IPS DF 6.9 (cell line): Measurements from ENCODE around the gene IGFBP7.

Source experiments
- DNase-seq: peaks from one replicate; pipeline ENCODE4 v3.0.0-alpha.2; 2013; ENCODE audit warnings: low read depth, low spot score
- H3K27ac ChIP-seq: one replicate; pipeline ENCODE4 v1.5.1; 2013; ENCODE audit warnings: low read length, control low read depth
- H3K27me3 ChIP-seq: 2 replicates; pipeline ENCODE4 v1.6.1; 2013; ENCODE audit warnings: mild to moderate bottlenecking, low read length; ENCODE audit not compliant: control insufficient read depth, insufficient read depth
- H3K36me3 ChIP-seq: 2 replicates; pipeline ENCODE4 v1.6.1; 2013; ENCODE audit warnings: low read length; ENCODE audit not compliant: control insufficient read depth, insufficient read depth
- H3K4me1 ChIP-seq: 2 replicates; pipeline ENCODE4 v1.6.1; 2013; ENCODE audit warnings: low read length; ENCODE audit not compliant: control insufficient read depth, insufficient read depth
- H3K4me3 ChIP-seq: 2 replicates; pipeline ENCODE4 v1.5.1; 2013; ENCODE audit warnings: mild to moderate bottlenecking, low read length
- H3K9me3 ChIP-seq: 2 replicates; pipeline ENCODE4 v1.6.1; 2013; ENCODE audit warnings: low read length, inconsistent platforms; ENCODE audit not compliant: control insufficient read depth, insufficient read depth
- WGBS: extraction: QIAGEN DNeasy Blood & Tissue Kit; methylation state at CpG from one replicate; pipeline ENCODE4 v1.1.7; 2013; ENCODE audit warnings: mixed read lengths, missing lambda C conversion rate; ENCODE audit not compliant: insufficient read length, insufficient coverage; 5-methylcytosine and 5-hydroxymethylcytosine counted together

The IGFBP7 gene

GRCh38 chr4:57098941-57099340 is 11.2 kb downstream of the IGFBP7 start:
- DNase-seq: no peak
- no peaks in the 10 kb centered on the region for H3K27me3 ChIP-seq
- no peak overlapping the region for H3K4me3 ChIP-seq
- H3K4me1 ChIP-seq: 0 out of 2 replicates have a peak, but pooled peaks cover 3% of the 10 kb centered on the region
- H3K9me3 ChIP-seq: no peaks in the 10 kb centered on the region
- no peak overlapping the region for H3K27ac ChIP-seq
- H3K36me3 ChIP-seq: no peaks in the 10 kb centered on the region

DNA sequence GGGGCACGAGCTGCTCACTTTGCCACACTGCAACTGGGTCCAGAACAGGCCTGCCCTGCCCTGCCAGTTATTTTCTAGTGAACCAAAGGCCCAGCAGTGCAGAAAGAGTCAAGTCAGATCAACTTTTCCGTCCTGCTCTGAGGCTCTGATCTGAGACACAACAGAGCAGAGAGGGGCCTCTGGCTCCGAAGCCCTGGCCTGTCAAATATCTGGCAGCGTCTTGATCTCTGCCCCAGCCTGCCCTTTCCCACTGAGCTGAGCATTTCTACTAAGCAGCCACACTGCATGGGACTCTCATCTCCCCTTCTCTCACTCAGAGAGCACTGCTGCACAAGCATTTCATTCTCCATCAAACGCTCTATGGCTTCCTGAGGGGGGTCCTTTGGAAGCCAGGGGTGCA is 11.8 kb downstream of the IGFBP7 start:
- Histone ChIP-seq H3K36me3 (no peaks in the 10 kb centered on the region), H3K9me3 (no peaks in the 10 kb centered on the region), H3K4me1 (0 out of 2 replicates have a peak, but pooled peaks cover 3% of the 10 kb centered on the region), H3K27ac (no peak overlapping the region), H3K4me3 (no peak overlapping the region), H3K27me3 (no peaks in the 10 kb centered on the region)
- WGBS: no CpG with 5 or more reads among the region's 5 CpGs
- no peak for DNase-seq

- no peak for DNase-seq
- no CpG with 5 or more reads among the region's 2 CpGs for WGBS
- no peak overlapping the region for H3K4me3 ChIP-seq
- H3K36me3 ChIP-seq: no peaks in the 10 kb centered on the region
- no peak overlapping the region for H3K27ac ChIP-seq
- no peaks in the 10 kb centered on the region for H3K4me1 ChIP-seq
- no peaks in the 10 kb centered on the region for H3K27me3 ChIP-seq
- H3K9me3 ChIP-seq: no peaks in the 10 kb centered on the region
Measured at GRCh38 chr4:57097711-57098110, 12.5 kb downstream of the IGFBP7 start.

- Histone ChIP-seq H3K9me3 (no peaks in the 10 kb centered on the region), H3K27me3 (no peaks in the 10 kb centered on the region), H3K27ac (no peak overlapping the region), H3K4me3 (no peak overlapping the region), H3K36me3 (no peaks in the 10 kb centered on the region), H3K4me1 (no peaks in the 10 kb centered on the region; the same call in 1 of the 2 replicates)
- DNase-seq: no peak
- WGBS: no CpG with 5 or more reads among the region's 5 CpGs
Measured at GRCh38 chr4:57095956-57096355, 14.2 kb downstream of the IGFBP7 start.

DNA sequence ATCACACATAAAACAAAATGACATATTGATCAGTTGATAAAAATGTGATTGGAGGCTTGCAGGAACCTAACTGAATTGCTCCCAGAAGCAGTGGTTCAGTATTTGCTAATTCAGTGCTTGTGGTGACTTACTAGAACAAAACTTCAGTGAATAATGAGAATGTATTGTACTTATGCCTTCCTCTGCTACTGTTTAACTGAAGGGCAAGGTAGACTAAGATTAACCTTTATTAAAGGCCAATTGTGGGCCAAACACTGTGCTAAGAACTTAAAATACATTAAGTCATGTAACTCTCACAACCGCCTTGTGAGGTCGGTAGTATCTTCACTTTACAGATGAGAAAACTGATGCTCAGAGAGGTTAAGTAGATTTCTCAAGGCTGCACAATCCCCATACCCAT is 14.9 kb downstream of the IGFBP7 start:
- no peaks in the 10 kb centered on the region for H3K9me3 ChIP-seq
- no peaks in the 10 kb centered on the region for H3K36me3 ChIP-seq
- no peaks in the 10 kb centered on the region for H3K27me3 ChIP-seq
- no peak overlapping the region for H3K4me3 ChIP-seq
- H3K27ac ChIP-seq: no peak overlapping the region
- no CpG with 5 or more reads among the region's 2 CpGs for WGBS
- no peaks in the 10 kb centered on the region; the same call in 1 of the 2 replicates for H3K4me1 ChIP-seq
- DNase-seq: no peak

DNA sequence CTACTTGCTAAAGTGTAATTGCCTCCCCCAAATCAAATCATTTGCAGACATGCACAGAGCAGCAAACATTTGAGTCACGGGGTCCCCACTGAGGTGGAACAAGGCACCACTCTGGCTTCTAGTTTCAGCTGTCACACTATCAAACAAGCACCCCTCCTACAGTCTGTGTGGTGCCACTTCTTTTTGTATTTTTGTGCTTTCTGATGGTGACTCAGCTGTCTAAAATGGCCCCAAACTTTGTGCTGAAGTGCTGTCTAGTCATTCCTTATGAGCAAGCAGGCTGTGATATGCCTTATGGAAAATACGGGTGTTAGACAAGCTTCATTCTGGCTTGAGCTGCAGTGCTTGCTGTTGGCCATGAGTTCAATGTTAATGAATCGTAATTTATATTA is 15.4 kb downstream of the IGFBP7 start:
- DNase-seq: no peak
- H3K27me3 ChIP-seq: no peaks in the 10 kb centered on the region
- no peaks in the 10 kb centered on the region; the same call in 1 of the 2 replicates for H3K4me1 ChIP-seq
- WGBS: no CpG with 5 or more reads among the region's 3 CpGs
- H3K27ac ChIP-seq: no peak overlapping the region
- H3K4me3 ChIP-seq: no peak overlapping the region
- H3K36me3 ChIP-seq: no peaks in the 10 kb centered on the region
- H3K9me3 ChIP-seq: no peaks in the 10 kb centered on the region

- no CpG with 5 or more reads among the region's 6 CpGs for WGBS
- no peak overlapping the region for H3K27ac ChIP-seq
- H3K4me3 ChIP-seq: no peak overlapping the region
- H3K36me3 ChIP-seq: no peaks in the 10 kb centered on the region
- no peaks in the 10 kb centered on the region for H3K9me3 ChIP-seq
- H3K4me1 ChIP-seq: no peaks in the 10 kb centered on the region; the same call in 1 of the 2 replicates
- H3K27me3 ChIP-seq: no peaks in the 10 kb centered on the region
- DNase-seq: no peak
Measured at GRCh38 chr4:57093845-57094831, 16.0 kb downstream of the IGFBP7 start.

DNA sequence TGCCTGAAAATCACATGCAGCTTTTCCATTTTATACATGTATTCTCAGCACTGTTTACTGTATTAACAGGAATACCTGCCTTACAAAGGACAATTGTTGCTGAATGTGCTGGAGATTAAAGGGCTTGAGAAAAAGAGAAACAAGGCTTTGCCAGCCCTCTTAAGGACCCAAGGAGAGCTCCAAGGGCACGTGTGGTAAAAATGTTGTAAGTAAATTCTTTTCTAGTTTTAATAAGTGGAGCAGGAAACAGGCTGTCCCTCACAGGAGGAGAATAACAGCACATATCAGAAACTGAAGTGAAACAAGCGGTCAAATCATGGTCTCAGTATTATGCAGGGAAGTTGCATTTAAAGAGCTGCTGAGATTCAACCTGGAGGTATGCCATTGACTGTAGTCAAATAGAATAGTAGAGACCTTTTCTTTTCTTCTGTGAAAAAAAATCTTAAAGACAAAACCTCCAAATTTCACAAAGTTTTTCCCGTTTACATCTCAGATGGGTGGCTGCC is 18.5 kb downstream of the IGFBP7 start:
- H3K27ac ChIP-seq: no peak overlapping the region
- H3K4me3 ChIP-seq: no peak overlapping the region
- no peaks in the 10 kb centered on the region for H3K27me3 ChIP-seq
- H3K4me1 ChIP-seq: no peaks in the 10 kb centered on the region; the same call in 1 of the 2 replicates
- DNase-seq: no peak
- no CpG with 5 or more reads among the region's 3 CpGs for WGBS
- no peaks in the 10 kb centered on the region for H3K36me3 ChIP-seq
- no peaks in the 10 kb centered on the region for H3K9me3 ChIP-seq

DNA sequence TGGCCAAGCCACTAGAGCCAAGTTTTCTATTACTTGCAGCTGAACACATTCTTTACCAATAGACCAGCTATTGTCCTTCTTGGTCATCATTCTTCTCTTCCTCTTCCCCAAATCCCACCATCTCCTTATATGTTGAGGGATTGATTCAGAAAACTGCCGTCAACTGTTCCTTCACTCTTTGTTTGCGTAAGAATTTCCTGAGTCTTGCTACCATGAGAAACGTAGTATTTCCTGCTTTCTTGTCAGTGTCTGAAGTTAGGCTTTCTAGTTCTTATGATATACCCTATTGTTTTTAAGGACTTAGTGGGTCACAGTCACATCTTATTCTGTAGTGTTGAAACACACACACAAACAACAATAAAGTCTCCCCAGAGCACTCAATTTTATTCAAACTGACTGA is 20.1 kb downstream of the IGFBP7 start:
- H3K27ac ChIP-seq: no peak overlapping the region
- H3K4me1 ChIP-seq: no peaks in the 10 kb centered on the region; the same call in 1 of the 2 replicates
- H3K36me3 ChIP-seq: no peaks in the 10 kb centered on the region
- no peak overlapping the region for H3K4me3 ChIP-seq
- DNase-seq: no peak
- no CpG with 5 or more reads among the region's 3 CpGs for WGBS
- no peaks in the 10 kb centered on the region for H3K9me3 ChIP-seq
- no peaks in the 10 kb centered on the region for H3K27me3 ChIP-seq

DNA sequence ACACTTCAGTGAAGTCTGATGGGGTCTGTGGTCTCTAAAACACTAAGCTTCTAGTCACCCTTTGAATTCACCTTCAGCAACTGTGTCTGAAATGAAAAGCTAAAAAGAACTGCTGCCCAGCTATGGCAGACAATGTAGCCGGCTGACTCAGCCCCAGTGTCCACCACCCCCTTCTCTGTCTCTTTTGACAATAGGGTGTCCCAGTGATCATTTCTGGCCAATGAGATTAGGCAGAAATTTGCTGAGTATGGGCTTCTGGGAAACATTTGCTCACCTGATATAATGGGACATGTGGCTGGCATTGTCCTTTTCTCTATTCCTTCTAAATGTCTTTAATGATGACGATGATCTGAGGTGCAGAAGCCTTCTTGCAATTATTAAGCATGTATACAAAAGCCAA is 20.6 kb downstream of the IGFBP7 start:
- Histone ChIP-seq H3K36me3 (no peaks in the 10 kb centered on the region), H3K27me3 (no peaks in the 10 kb centered on the region), H3K9me3 (no peaks in the 10 kb centered on the region), H3K27ac (no peak overlapping the region), H3K4me1 (no peaks in the 10 kb centered on the region; the same call in 1 of the 2 replicates), H3K4me3 (no peak overlapping the region)
- WGBS: no CpG with 5 or more reads among the region's 2 CpGs
- DNase-seq: no peak
